ENCODE data around the gene HMGN3. TPM values are rescaled to one million over a fixed set of nuclear protein-coding genes. Genes with fewer than 3 reads are reported as not detected.

Gene HMGN3
- total and polyA plus RNA-seq, 2 of the 4 experiments (the other 2 are of a cell fraction), result 6.8 to 35.5 TPM

DNA sequence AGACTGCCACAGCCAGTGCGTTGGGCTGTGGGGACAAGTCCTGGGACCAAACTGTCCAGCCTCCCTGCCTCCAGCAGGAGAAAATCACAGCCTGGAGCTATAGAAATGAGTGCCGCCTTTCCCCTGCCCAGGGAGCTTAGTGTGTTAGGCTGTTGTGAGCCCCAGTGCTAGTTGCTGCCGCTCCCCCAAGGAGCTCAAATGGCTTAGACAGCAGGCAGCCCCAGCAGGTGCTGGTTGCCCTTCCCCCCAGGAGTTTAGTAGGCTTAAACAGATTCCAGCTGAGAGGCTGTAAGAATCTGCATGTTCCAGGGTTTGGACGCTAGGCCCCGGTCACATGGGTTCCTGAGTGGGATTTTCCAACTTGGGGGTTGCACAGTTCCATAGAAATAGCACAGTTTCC lies 27.2 kb upstream of the HMGN3 start:
- Histone ChIP-seq H3K9me1 (ENCODE audit: insufficient read depth, low read length) (no peaks in the 10 kb centered on the region), H3K56ac (ENCODE audit: extremely low read depth, insufficient read depth, low read length) (no peak overlapping the region), H4K8ac (ENCODE audit: low read depth in 2 of 2, low read length in 2 of 2) (no peak overlapping the region), H3K4me1 (ENCODE audit: control insufficient read depth, insufficient read depth, low read length) (no peaks in the 10 kb centered on the region), H3K18ac (ENCODE audit: low read depth, low read length) (no peak overlapping the region), H4K5ac (ENCODE audit: low read depth, low read length) (no peak overlapping the region), H3K79me1 (ENCODE audit: low read depth in 1 of 2, low read length in 2 of 2) (no peaks in the 10 kb centered on the region), H3K9me3 (ENCODE audit: control insufficient read depth, insufficient read depth, low read length) (no peaks in the 10 kb centered on the region), H3K14ac (replicated peaks; ENCODE audit: low read depth, low read length) (no peak overlapping the region), H3K4me2 (ENCODE audit: low read depth, low read length) (no peak overlapping the region), H3K23ac (ENCODE audit: low read depth, low read length) (no peak overlapping the region), H2BK15ac (ENCODE audit: low read depth, low read length) (no peak overlapping the region), H4K91ac (ENCODE audit: insufficient read depth, low read depth, low read length) (no peak overlapping the region), H2BK20ac (ENCODE audit: low read depth, low read length) (no peak overlapping the region), H3K27ac (ENCODE audit: insufficient read depth, low read length) (no peak overlapping the region), H3K27me3 (ENCODE audit: control insufficient read depth, insufficient read depth, low read length) (no peaks in the 10 kb centered on the region), H4K20me1 (ENCODE audit: insufficient read depth, low read length) (no peaks in the 10 kb centered on the region), H2BK120ac (ENCODE audit: low read depth, low read length) (no peak overlapping the region), H3K9ac (ENCODE audit: low read depth, low read length) (no peak overlapping the region), H2AFZ (replicated peaks; ENCODE audit: low read length, poor library complexity) (no peak overlapping the region), H2AK9ac (replicated peaks; ENCODE audit: low read depth, low read length, poor library complexity) (no peak overlapping the region), H3K36me3 (ENCODE audit: control insufficient read depth, insufficient read depth, low read length) (no peaks in the 10 kb centered on the region), H3K4ac (ENCODE audit: low read depth, low read length) (no peak overlapping the region), H3K4me3 (ENCODE audit: insufficient read depth, low read depth, low read length) (no peak overlapping the region), H2BK5ac (ENCODE audit: low read depth, low read length, poor library complexity, severe bottlenecking) (no peak overlapping the region), H2AK5ac (ENCODE audit: low read depth, low read length) (no peak overlapping the region)
- intact Hi-C loops (cut with micrococcal nuclease), result no loop called here
- WGBS, 2 experiments (ENCODE audit: extremely low coverage in 2 of 2, insufficient read length in 1 of 2), result 86% methylated on average over 1 of the region's 5 CpGs; no CpG with 5 or more reads in 1 of the 2 experiments
- in situ Hi-C loops (cut with MboI; ENCODE audit: low sequenced_read_pairs), result no loop called here
- ATAC-seq (ENCODE audit: low read depth) (no peak), DNase-seq (no peak)
- dilution Hi-C loops (cut with HindIII; ENCODE audit: low sequenced_read_pairs, unreplicated experiment), result no loop called here
- BruUV-seq (replicated peaks), result no TSS peak
- no peak for TF ChIP-seq RFX5 (IDR thresholded peaks at IDR 0.05; ENCODE audit: low read depth, low read length)
- no peak for TF ChIP-seq CHD1 (IDR thresholded peaks at IDR 0.05; ENCODE audit: low read depth, low read length)
- no peak for TF ChIP-seq USF2 (IDR thresholded peaks at IDR 0.05; ENCODE audit: low read depth, low read length)
- TF ChIP-seq RAD21 (IDR thresholded peaks at IDR 0.05; ENCODE audit: low read length), result no peak
- no peak for TF ChIP-seq RCOR1 (IDR thresholded peaks at IDR 0.05; ENCODE audit: insufficient replicate concordance, low read length)
- TF ChIP-seq, protein P1, sequence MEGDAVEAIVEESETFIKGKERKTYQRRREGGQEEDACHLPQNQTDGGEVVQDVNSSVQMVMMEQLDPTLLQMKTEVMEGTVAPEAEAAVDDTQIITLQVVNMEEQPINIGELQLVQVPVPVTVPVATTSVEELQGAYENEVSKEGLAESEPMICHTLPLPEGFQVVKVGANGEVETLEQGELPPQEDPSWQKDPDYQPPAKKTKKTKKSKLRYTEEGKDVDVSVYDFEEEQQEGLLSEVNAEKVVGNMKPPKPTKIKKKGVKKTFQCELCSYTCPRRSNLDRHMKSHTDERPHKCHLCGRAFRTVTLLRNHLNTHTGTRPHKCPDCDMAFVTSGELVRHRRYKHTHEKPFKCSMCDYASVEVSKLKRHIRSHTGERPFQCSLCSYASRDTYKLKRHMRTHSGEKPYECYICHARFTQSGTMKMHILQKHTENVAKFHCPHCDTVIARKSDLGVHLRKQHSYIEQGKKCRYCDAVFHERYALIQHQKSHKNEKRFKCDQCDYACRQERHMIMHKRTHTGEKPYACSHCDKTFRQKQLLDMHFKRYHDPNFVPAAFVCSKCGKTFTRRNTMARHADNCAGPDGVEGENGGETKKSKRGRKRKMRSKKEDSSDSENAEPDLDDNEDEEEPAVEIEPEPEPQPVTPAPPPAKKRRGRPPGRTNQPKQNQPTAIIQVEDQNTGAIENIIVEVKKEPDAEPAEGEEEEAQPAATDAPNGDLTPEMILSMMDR (conservative IDR thresholded peaks at IDR 0.05; ENCODE audit: low read depth, low read length), result no peak
- TF ChIP-seq FOS (IDR thresholded peaks at IDR 0.05; ENCODE audit: low read depth, low read length), result no peak
- no peak for TF ChIP-seq BHLHE40 (IDR thresholded peaks at IDR 0.05; ENCODE audit: low read depth, low read length)
- TF ChIP-seq SMC3 (IDR thresholded peaks at IDR 0.05; ENCODE audit: low read depth, low read length), result no peak
- POLR2A ChIA-PET (ENCODE audit: unreplicated experiment), result no interaction called here
- CTCF ChIA-PET, result no interaction called here
